ENCODE measurements around the gene ASIC4. TPM values are rescaled to one million over a fixed set of nuclear protein-coding genes. Genes with fewer than 3 reads are reported as not detected.
A peak's percentile ranks its signal among the peaks of the same experiment; 100 is the strongest.

The ASIC4 gene
- total RNA-seq, 1 experiment from 2014 or later: 0.79 TPM

GRCh38 chr2:219570194-219570923 is 56.1 kb downstream of the ASIC4 start (continued):
- no peak for TF ChIP-seq ARID4B (CRISPR knock-in tag; IDR thresholded peaks at IDR 0.05; ENCODE audit: borderline replicate concordance)
- TF ChIP-seq USF1 (CRISPR knock-in tag; IDR thresholded peaks at IDR 0.05): peak; percentile 16; the same call in 1 of the 2 replicates
- no peak for TF ChIP-seq NR1H2 (CRISPR knock-in tag; IDR thresholded peaks at IDR 0.05)
- TF ChIP-seq MAX (CRISPR knock-in tag; IDR thresholded peaks at IDR 0.05): peak; percentile 90
- peak; percentile 86 for TF ChIP-seq MYBL2 (CRISPR knock-in tag; IDR thresholded peaks at IDR 0.05)
- TF ChIP-seq ZNF263 (CRISPR knock-in tag; IDR thresholded peaks at IDR 0.05; ENCODE audit: low read depth): no peak; the same call in none of the 2 replicates
- 0 out of 2 replicates have a peak, but pooled peaks have one; percentile 52 for TF ChIP-seq SP1 (CRISPR knock-in tag; conservative IDR thresholded peaks at IDR 0.05)
- 0 out of 2 replicates have a peak, but pooled peaks have one; percentile 28 for TF ChIP-seq IRF2 (CRISPR knock-in tag; IDR thresholded peaks at IDR 0.05; ENCODE audit: borderline replicate concordance, low read depth)
- TF ChIP-seq CBFB (CRISPR knock-in tag; IDR thresholded peaks at IDR 0.05; ENCODE audit: low read depth): no peak
- TF ChIP-seq AR (CRISPR knock-in tag; IDR thresholded peaks at IDR 0.05): no peak
- 0 out of 2 replicates have a peak, but pooled peaks have one; percentile 34 for TF ChIP-seq ESRRA (CRISPR knock-in tag; IDR thresholded peaks at IDR 0.05; ENCODE audit: borderline replicate concordance)
- no peak for TF ChIP-seq STAT6 (CRISPR knock-in tag; conservative IDR thresholded peaks at IDR 0.05; ENCODE audit: low read depth)
- TF ChIP-seq HMGA2 (CRISPR knock-in tag; IDR thresholded peaks at IDR 0.05): no peak
- no peak for TF ChIP-seq ZNF317 (CRISPR knock-in tag; IDR thresholded peaks at IDR 0.05; ENCODE audit: borderline replicate concordance, low read depth)
- no peak for TF ChIP-seq ZNF532 (CRISPR knock-in tag; IDR thresholded peaks at IDR 0.05; ENCODE audit: borderline replicate concordance)
- TF ChIP-seq GRHL2 (CRISPR knock-in tag; IDR thresholded peaks at IDR 0.05; ENCODE audit: insufficient replicate concordance, severe bottlenecking): no peak
- TF ChIP-seq IRF1 (CRISPR knock-in tag; IDR thresholded peaks at IDR 0.05): peak; percentile 68
- TF ChIP-seq PREB (CRISPR knock-in tag; IDR thresholded peaks at IDR 0.05; ENCODE audit: borderline replicate concordance): no peak
- TF ChIP-seq NFYB (CRISPR knock-in tag; conservative IDR thresholded peaks at IDR 0.05; ENCODE audit: low read depth): no peak
- no peak for TF ChIP-seq SMAD3 (CRISPR knock-in tag; IDR thresholded peaks at IDR 0.05; ENCODE audit: borderline replicate concordance)

Measured in WTC11 (cell line).